Activated CD4-positive, alpha-beta memory T cell treated with anti-CD3 and anti-CD28 coated beads for 36 hours (primary cell): ENCODE results near the gene CAMTA1. TPM values are rescaled to one million over a fixed set of nuclear protein-coding genes. Genes with fewer than 3 reads are reported as not detected.

Experiments used
- CTCF ChIA-PET: fragments of 350-600 bp; sonication (Branson Sonifier 250); formaldehyde crosslinking; loops from one replicate; lab custom pipeline; 2021; ENCODE audit warnings: antibody characterized with exemption, inconsistent platforms; lab: Charles Lee
- POLR2A ChIA-PET: fragments of 350-600 bp; sonication (Branson Sonifier 250); formaldehyde crosslinking; loops from one replicate; lab custom pipeline; 2021; ENCODE audit warnings: antibody characterized with exemption; lab: Charles Lee
- DNase-seq: peaks from one replicate; pipeline ENCODE4 v3.0.0-alpha.2; 2020
- H3K27ac Mint-ChIP-seq: one replicate; pipeline ENCODE4 v1.8.0; 2021; ENCODE audit warnings: mixed read lengths
- H3K27me3 Mint-ChIP-seq: one replicate; pipeline ENCODE4 v1.8.0; 2021; ENCODE audit warnings: mixed read lengths
- H3K36me3 Mint-ChIP-seq: one replicate; pipeline ENCODE4 v1.8.0; 2021; ENCODE audit warnings: mixed read lengths
- H3K4me1 Mint-ChIP-seq: one replicate; pipeline ENCODE4 v1.8.0; 2021; ENCODE audit warnings: low read depth, mixed read lengths
- H3K4me3 Mint-ChIP-seq: one replicate; pipeline ENCODE4 v1.8.0; 2021; ENCODE audit warnings: mild to moderate bottlenecking, mixed read lengths
- H3K9me3 Mint-ChIP-seq: one replicate; pipeline ENCODE4 v1.8.0; 2021; ENCODE audit warnings: mixed read lengths
- intact Hi-C: fragments of 100-400 bp; cut with micrococcal nuclease; formaldehyde crosslinking; loops from one replicate; pipeline ENCODE4 v1.15.1; 2023
- total RNA-seq, 2 experiments: library from RNA; stranded (reverse); gene quantifications; one replicate each; pipeline ENCODE4 v1.2.3, GENCODE V29; 2021

Gene CAMTA1
- total RNA-seq, 2 experiments from 2014 or later = 64.7 to 68.9 TPM

DNA sequence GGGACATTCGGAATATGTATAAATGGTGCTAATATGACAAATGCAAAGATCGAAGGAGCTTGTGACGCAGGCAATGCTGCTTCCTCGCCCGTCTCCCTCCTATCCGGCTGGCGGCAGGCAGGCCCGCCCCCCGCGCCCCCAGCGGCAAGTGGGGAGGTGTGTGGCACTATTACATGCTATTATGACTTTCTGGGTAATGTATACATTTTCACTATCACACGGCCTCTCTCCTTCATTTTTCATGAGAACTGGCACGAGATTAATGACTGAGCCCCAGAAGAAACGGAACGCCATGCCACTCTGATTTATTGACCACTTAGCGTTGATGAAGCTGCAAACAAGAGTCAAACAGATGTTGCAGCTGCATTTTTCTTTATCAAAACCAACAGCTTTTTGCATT lies 846.9 kb downstream of the CAMTA1 start:
- Mint-ChIP-seq H3K27me3 (peaks cover 31% of the 10 kb centered on the region), H3K36me3 (no peaks in the 10 kb centered on the region), H3K27ac (no peak overlapping the region), H3K9me3 (no peaks in the 10 kb centered on the region), H3K4me1 (no peaks in the 10 kb centered on the region), H3K4me3 (no peak overlapping the region)
- intact Hi-C loops = no loop called here
- ChIA-PET POLR2A (no interaction called here), CTCF (interaction anchor here (1.2 kb wide), 1 partner anchor 15 kb away, joined by 4 read pairs; no protein-coding TSS in a partner anchor)
- no peak for DNase-seq

DNA sequence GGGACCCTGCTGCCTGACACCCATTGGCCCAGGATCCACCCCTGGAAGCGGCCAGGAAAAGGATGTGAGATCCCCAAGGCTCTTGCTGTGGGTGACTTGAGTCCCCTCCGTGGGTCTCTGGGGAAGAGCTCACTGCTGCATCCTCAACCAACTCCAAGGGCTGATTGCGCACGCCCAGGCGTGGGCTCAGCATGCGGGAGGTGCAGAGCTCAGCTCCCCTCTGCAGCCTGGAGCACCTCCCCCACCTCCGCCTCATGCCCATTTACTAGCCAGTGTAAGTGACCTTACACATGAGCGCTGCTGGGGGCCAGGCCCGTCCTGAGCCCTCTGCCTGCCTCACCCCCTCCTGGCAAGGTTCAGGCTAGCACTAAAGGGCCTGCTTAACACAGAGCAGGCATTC lies 847.4 kb downstream of the CAMTA1 start:
- Mint-ChIP-seq H3K4me3 (no peak overlapping the region), H3K36me3 (no peaks in the 10 kb centered on the region), H3K27me3 (peaks cover 28% of the 10 kb centered on the region), H3K4me1 (no peaks in the 10 kb centered on the region), H3K27ac (no peak overlapping the region), H3K9me3 (no peaks in the 10 kb centered on the region)
- no peak for DNase-seq
- intact Hi-C loops = no loop called here
- ChIA-PET CTCF (interaction anchor here (1.2 kb wide), 1 partner anchor 15 kb away, joined by 4 read pairs; no protein-coding TSS in a partner anchor), POLR2A (no interaction called here)

GRCh38 chr1:7633506-7634245 lies 848.4 kb downstream of the CAMTA1 start:
- no peak overlapping the region for H3K27ac Mint-ChIP-seq
- ChIA-PET CTCF (interaction anchor here (0.7 to 1.2 kb wide), 2 partner anchors 14 to 419 kb away, joined by 3 to 4 read pairs; no protein-coding TSS in a partner anchor), POLR2A (no interaction called here)
- H3K4me1 Mint-ChIP-seq = no peaks in the 10 kb centered on the region
- intact Hi-C loops = no loop called here
- H3K36me3 Mint-ChIP-seq = no peaks in the 10 kb centered on the region
- H3K4me3 Mint-ChIP-seq = no peak overlapping the region
- peaks cover 25% of the 10 kb centered on the region for H3K27me3 Mint-ChIP-seq
- no peak for DNase-seq
- H3K9me3 Mint-ChIP-seq = no peaks in the 10 kb centered on the region

GRCh38 chr1:7634546-7635240 lies 849.4 kb downstream of the CAMTA1 start:
- Mint-ChIP-seq H3K27ac (no peak overlapping the region), H3K4me1 (no peaks in the 10 kb centered on the region), H3K4me3 (no peak overlapping the region), H3K27me3 (peaks cover 21% of the 10 kb centered on the region), H3K36me3 (no peaks in the 10 kb centered on the region), H3K9me3 (no peaks in the 10 kb centered on the region)
- no peak for DNase-seq
- POLR2A ChIA-PET = interaction anchor here (0.7 kb wide), 1 partner anchor 343 kb away, joined by 3 read pairs; no protein-coding TSS in a partner anchor
- intact Hi-C loops = no loop called here
- CTCF ChIA-PET = interaction anchor here (0.7 kb wide), 1 partner anchor 420 kb away, joined by 3 read pairs; no protein-coding TSS in a partner anchor

DNA sequence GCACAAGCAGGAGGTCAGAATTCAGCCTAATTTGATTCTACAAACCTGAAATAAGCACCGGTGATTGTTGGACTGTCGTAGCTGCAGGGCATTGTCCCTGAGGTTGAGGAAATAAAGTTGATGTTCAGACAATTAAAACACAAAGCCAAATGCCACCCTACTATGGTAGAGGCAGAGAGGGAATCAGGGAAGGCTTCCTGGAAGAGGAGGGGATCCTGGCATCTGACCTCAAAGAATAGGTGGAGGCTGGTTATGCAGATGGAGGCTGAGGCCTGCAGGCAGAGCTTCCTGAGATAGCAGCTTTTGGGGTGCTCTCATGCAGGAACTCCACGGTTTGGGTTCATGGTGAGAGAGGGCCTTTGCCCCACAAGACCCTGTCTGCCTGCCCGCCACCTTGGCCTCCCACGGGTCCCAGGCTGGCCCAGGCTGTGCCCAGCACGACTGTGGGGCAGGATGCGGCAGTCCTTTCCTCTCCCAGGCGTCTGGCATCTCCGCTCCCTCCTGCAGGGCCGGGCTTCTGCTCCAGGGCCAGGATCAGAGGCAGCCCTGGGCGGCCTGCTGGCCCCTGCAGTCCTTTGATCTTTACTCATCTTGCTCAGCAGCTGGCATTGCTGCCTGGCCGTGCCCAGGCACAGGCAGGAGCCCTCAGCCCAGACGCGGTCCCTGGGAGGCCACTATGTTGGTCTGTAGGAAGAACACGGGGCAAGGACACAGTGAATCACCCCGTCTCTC lies 851.7 kb downstream of the CAMTA1 start:
- no peaks in the 10 kb centered on the region for H3K36me3 Mint-ChIP-seq
- ChIA-PET POLR2A (no interaction called here), CTCF (no interaction called here)
- intact Hi-C loops = no loop called here
- H3K27ac Mint-ChIP-seq = no peak overlapping the region
- no peaks in the 10 kb centered on the region for H3K4me1 Mint-ChIP-seq
- no peak overlapping the region for H3K4me3 Mint-ChIP-seq
- H3K9me3 Mint-ChIP-seq = no peaks in the 10 kb centered on the region
- DNase-seq = no peak
- H3K27me3 Mint-ChIP-seq = peaks cover 14% of the 10 kb centered on the region

DNA sequence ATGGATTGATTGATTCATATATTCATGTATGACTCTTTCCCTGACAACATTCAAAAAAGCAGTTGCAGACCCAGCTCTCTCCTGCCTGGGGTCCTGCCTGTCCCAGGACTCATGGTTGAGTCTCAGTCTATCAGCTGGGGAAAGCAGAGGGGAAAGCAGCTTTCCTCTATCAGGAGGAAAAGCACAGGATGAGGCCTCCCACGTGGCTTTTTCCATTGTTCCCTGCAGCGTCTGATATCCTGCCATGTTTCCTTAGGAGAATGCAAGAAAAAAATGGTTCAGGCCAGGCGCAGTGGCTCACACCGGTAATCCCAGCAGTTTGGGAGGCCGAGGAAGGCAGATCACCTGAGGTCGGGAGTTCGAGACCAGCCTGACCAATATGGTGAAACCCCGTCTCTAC lies 852.8 kb downstream of the CAMTA1 start:
- Mint-ChIP-seq H3K27ac (no peak overlapping the region), H3K4me1 (no peaks in the 10 kb centered on the region), H3K27me3 (peaks cover 8% of the 10 kb centered on the region), H3K9me3 (no peaks in the 10 kb centered on the region), H3K36me3 (no peaks in the 10 kb centered on the region), H3K4me3 (no peak overlapping the region)
- DNase-seq = no peak
- ChIA-PET CTCF (no interaction called here), POLR2A (no interaction called here)
- intact Hi-C loops = no loop called here

- H3K27me3 Mint-ChIP-seq = no peaks in the 10 kb centered on the region
- no peak overlapping the region for H3K4me3 Mint-ChIP-seq
- H3K36me3 Mint-ChIP-seq = no peaks in the 10 kb centered on the region
- H3K27ac Mint-ChIP-seq = no peak overlapping the region
- no peaks in the 10 kb centered on the region for H3K4me1 Mint-ChIP-seq
- intact Hi-C loops = loop anchor here (10.0 kb wide), 1 partner anchor 915 kb away; no protein-coding TSS in a partner anchor
- POLR2A ChIA-PET = no interaction called here
- CTCF ChIA-PET = interaction anchor here (0.8 kb wide), 1 partner anchor 21 kb away, joined by 3 read pairs; no protein-coding TSS in a partner anchor
- H3K9me3 Mint-ChIP-seq = no peaks in the 10 kb centered on the region
- DNase-seq = no peak
These were observed 854.3 kb downstream of the CAMTA1 start for GRCh38 chr1:7639435-7640131.

- Mint-ChIP-seq H3K36me3 (no peaks in the 10 kb centered on the region), H3K27ac (no peak overlapping the region), H3K27me3 (no peaks in the 10 kb centered on the region), H3K9me3 (no peaks in the 10 kb centered on the region), H3K4me1 (no peaks in the 10 kb centered on the region), H3K4me3 (no peak overlapping the region)
- intact Hi-C loops = loop anchor here (10.0 kb wide), 1 partner anchor 916 kb away; no protein-coding TSS in a partner anchor
- POLR2A ChIA-PET = no interaction called here
- CTCF ChIA-PET = no interaction called here
- DNase-seq = no peak
These were observed 855.1 kb downstream of the CAMTA1 start for GRCh38 chr1:7640350-7640749.

DNA sequence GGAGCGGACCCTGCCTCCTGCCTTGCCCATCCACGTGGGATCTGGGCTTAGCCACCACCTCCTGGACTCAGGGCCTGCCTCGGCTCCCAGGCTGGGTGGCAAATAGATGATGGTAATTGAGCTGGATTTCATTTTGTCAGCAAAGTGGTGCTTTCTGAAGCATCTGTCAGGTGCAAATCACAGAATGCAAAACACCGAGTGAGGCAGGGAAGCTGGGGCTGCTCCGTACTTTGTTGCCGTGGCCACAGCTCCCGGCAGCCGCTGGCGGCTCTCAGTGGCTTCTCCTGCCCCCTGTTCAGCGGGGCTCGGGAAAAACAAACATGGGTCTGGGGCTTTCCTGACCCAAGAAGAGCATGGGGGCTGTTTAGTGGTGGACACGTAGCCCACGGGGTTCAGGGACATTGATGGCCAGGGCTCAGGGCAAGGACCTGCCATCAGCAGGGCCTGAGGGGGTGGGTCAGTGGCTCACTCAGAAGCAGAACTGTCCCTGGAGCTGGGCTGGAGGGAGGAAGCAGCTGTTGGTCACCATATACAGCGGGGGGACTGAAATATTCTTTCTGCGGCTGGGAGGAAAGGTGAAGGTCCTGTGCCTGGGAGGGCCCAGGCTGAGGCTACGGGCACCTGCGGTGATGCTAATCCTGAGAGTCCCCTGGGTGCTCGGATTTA lies 855.8 kb downstream of the CAMTA1 start:
- Mint-ChIP-seq H3K36me3 (no peaks in the 10 kb centered on the region), H3K9me3 (no peaks in the 10 kb centered on the region), H3K27me3 (no peaks in the 10 kb centered on the region), H3K4me3 (no peak overlapping the region), H3K27ac (no peak overlapping the region), H3K4me1 (no peaks in the 10 kb centered on the region)
- ChIA-PET CTCF (no interaction called here), POLR2A (no interaction called here)
- intact Hi-C loops = loop anchor here (10.0 kb wide), 1 partner anchor 916 kb away; no protein-coding TSS in a partner anchor
- DNase-seq = no peak

DNA sequence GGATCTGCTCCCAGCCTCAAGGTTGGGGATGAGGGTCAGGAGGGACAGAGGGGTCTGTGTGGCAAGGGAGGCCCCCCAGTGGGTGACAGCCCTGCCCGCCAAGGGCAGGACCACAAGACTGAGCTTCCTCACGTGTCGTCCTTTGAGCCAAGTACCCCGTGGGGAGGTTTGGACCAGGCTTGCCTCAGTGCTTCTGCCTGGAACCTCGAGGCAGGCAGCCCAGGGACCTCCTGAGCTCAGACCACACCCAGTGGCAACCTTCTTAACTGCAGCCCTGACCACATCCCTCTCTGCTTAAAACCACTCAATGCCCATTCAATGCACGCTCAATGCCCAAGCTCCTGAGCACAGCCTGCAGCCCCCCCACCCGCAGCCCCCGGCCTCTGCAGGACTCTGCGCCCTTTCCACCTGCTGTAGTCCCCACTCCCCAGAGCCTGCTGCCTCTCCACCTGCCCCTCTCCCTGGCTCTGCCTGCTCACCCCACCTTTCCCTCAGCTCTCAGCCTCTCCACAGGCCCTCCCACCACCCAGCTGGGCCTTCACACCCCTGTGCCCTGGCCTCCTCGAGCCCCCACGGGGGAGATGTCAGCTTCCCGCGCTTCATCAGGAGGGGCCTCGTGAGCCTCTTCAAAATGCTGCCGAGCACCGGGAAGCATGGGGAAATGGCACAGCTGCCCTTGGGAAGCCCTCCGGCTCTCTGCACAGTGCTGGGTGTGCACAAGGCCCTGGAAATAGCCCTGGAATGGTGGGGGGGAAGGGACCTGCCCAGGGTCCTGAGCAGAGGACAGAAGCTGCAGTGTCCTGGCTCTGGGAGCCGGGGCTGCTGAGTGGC lies 856.5 kb downstream of the CAMTA1 start:
- Mint-ChIP-seq H3K4me3 (no peak overlapping the region), H3K36me3 (no peaks in the 10 kb centered on the region), H3K4me1 (no peaks in the 10 kb centered on the region), H3K27ac (no peak overlapping the region), H3K9me3 (no peaks in the 10 kb centered on the region), H3K27me3 (no peaks in the 10 kb centered on the region)
- POLR2A ChIA-PET = no interaction called here
- CTCF ChIA-PET = no interaction called here
- intact Hi-C loops = loop anchor here (10.0 kb wide), 1 partner anchor 917 kb away; no protein-coding TSS in a partner anchor
- no peak for DNase-seq

- no peak overlapping the region for H3K4me3 Mint-ChIP-seq
- H3K4me1 Mint-ChIP-seq = no peaks in the 10 kb centered on the region
- no peak overlapping the region for H3K27ac Mint-ChIP-seq
- H3K27me3 Mint-ChIP-seq = no peaks in the 10 kb centered on the region
- DNase-seq = no peak
- intact Hi-C loops = loop anchor here (10.0 kb wide), 1 partner anchor 918 kb away; no protein-coding TSS in a partner anchor
- no peaks in the 10 kb centered on the region for H3K36me3 Mint-ChIP-seq
- ChIA-PET CTCF (no interaction called here), POLR2A (no interaction called here)
- H3K9me3 Mint-ChIP-seq = no peaks in the 10 kb centered on the region
These were observed 857.1 kb downstream of the CAMTA1 start for GRCh38 chr1:7642418-7642704.
